Spleen (tissue), 7 donors: ENCODE data around the gene OSBPL7.

Source experiments
- CTCF ChIP-seq, 11 experiments: fragments of 200-600 bp in 7 of 11; fragments of 450-650 bp in 4 of 11; sonication (generic) in 4 of 11; IDR thresholded peaks in 8 of 11; conservative IDR thresholded peaks in 3 of 11; 1 replicate in 7 of 11; 2 replicates in 4 of 11; pipeline versions ENCODE4 v1.4.0 to v1.8.0; 2016 to 2021; ENCODE audit warnings: antibody characterized with exemption in 11 of 11, inconsistent platforms in 4 of 11, mild to moderate bottlenecking in 1 of 11
- POLR2A ChIP-seq, 3 donors: fragments of 450-650 bp; IDR thresholded peaks; one replicate each; pipeline ENCODE4 v1.5.1; 2017; ENCODE audit warnings: antibody characterized with exemption in 3 of 3, mild to moderate bottlenecking in 1 of 3
- donor health status: DM: no; HTN: no; CAD: no; lungs with moderate emphysema.
- donor health status: DM: no; HTN: no; CAD: no.
- donor health status: DM: no; HTN: no; CAD: no.

GRCh38 chr17:47774331-47774730 lies 47.3 kb downstream of the OSBPL7 start:
- TF ChIP-seq CTCF (IDR thresholded peaks at IDR 0.05 in 8 of 11, conservative IDR thresholded peaks at IDR 0.05 in 3 of 11): no peak
- no peak for TF ChIP-seq POLR2A (IDR thresholded peaks at IDR 0.05)
